ENCODE data around the gene RBMX2.

The RBMX2 gene

DNA sequence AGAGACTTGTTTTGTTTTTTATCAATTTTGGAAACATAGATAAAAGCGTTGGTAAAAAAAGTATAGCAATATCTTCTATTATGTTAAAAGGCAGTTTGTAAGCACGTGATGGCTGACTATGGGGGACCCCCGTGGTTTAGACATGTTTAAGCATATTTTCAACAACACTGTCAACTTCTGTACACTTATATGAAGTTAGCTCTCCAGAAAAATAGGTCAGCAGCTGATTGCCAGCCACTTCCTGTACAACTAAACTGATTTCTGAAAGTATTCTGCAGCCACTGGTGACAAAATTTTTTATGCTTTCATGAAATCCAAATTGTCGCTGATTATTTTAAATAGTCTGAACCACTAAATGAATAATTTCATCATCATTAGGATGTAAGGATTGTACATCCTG, 45.2 kb downstream of the RBMX2 start:
- DNase-seq (ENCODE audit: low read depth), result no peak

Data from activated T-cell treated with anti-CD3 and anti-CD28 coated beads for 48 hours (primary cell).